NCI-H1417 treated with DMSO at 0.1 percent for 48 hours (cell line): ENCODE measurements around the gene SLIT1.

Experiments
- DNase-seq: peaks from one replicate; lab custom pipeline; 2025; lab: John Stamatoyannopoulos, UW

SLIT1 gene

DNA sequence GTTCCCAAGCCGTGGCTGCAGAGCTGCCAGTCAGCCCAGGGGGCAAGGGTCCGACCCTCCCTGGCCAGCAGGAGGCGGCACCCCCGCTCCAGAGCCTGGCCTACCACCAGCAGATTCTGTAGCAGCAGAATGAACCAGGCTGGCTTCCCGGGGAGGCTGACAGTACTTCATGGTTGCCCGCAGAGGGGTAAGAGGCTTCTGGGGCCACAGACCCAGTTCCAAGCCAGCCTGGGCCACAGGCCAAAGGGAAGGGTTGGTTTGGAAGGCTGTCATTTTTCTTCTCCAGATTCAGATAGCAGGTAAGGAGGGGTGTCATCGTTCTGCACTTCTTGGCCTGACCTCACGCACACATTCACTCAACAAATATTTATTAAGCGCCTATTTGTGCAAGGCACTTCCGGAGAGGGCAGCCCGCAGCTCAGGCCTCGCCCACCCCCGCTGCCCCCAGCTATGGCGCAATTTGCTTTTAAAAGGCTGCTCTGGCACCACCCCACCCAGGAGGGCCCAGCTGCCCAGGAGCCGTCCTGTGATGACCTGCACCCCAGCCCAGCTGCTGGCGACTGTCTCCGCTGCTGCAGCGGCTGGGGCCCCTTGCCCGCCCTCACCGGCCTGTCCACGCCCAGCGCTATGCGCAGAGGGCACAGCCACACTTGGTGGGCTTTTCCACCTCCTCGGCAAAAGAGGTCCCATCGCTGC is 185.1 kb downstream of the SLIT1 start:
- no peak for DNase-seq

- DNase-seq: no peak
Measured at GRCh38 chr10:96999987-97000386, 185.8 kb downstream of the SLIT1 start.

GRCh38 chr10:96999337-96999736 is 186.4 kb downstream of the SLIT1 start:
- DNase-seq: no peak

- no peak for DNase-seq
Measured at GRCh38 chr10:96998329-96998888, 187.3 kb downstream of the SLIT1 start.

DNA sequence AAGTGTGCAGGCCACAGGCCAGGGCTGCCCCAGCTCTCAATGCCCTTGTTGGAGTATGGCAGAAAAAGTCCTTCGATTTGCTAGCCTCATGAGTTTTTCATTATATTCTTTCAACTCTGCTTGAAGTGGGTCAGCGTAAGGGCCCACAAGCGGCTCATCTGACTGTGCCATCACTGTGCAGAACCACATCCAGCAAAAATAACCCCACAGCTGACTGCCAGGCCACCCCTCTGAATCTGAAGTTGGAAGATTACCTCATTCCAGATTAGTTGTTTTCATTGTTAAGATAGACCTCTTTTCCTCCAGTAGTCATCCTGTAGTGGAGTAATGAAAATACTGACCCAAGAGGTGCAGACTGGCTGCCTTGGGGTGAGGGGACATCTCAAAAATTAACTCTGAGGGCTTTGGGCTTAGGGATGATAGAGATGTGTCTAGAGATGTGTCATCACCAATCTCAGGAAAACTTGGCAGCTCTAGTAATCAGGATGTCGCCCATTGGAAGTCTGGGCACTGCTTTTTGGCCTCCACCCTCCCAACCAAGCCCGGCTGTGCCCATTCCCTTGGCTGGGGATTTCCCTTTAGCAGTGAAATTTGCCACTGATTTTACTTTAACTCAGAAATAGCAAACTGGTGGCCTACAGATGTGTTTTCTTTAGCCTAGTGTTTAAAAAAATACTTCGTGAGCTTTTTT is 189.3 kb downstream of the SLIT1 start:
- no peak for DNase-seq

- DNase-seq: no peak
Measured at GRCh38 chr10:96995851-96996250, 189.9 kb downstream of the SLIT1 start.

GRCh38 chr10:96992721-96993120 is 193.0 kb downstream of the SLIT1 start:
- no peak for DNase-seq

DNA sequence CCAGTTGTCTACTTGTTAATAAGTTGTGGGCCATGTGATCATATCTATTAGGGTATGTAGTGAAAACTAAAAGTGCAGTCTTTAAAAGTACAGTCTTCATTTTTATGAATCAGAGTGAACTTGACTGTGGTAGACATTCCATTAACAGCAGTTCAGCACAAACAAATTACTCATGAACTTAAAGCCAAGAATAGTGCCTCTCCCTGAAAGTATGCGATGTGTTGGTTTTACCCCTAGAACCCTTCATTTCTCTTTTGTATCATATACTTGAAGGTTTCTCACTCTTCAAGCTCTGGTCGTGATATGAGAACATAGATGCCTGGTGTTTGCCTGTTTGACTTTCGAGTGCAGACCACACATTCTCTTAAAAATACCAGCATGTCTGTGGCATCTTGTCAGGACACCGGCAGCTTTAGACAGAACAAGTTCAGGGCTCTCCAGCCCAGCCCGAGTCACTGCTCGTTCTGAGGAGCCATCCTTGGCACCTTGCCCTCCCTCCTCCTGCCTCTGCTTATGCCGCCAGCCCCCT is 194.4 kb downstream of the SLIT1 start:
- DNase-seq: no peak

DNA sequence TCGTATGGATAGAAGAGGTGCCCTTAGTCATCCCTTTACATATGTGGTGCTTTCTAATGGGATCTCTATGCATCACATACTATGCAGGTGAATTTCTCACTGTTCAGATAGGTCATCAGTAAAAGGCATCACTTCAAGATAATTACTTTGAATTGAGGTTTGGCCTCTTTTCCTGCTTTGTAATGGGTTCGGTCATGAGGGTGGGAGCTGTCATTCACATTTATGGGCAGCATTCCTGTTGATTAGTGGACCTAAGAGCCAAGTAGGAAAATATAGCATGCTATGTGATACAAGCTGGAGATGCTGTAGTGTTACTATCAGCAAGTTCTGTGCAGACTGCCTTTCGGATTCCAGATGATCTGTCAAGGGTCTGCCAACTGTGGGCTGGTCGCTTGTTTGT is 197.3 kb downstream of the SLIT1 start:
- DNase-seq: no peak

DNA sequence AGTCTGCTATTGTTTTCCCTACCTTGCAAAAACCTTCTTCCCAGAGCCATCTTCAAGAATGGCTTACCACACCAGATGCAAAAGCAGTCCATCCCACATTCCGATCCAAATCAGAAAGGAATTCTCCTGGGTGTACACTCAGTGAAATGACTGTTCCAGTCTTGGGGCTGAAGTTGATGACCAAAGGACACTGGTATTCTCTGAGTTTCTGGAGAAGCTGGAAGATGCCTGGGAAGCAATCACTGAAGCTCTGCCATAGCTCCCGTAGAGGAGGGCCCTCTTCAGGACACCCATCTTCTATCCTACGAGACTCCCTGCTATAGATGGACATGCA is 197.9 kb downstream of the SLIT1 start:
- DNase-seq: no peak

- DNase-seq: no peak
Measured at GRCh38 chr10:96987141-96987841, 198.5 kb downstream of the SLIT1 start.

GRCh38 chr10:96986200-96986856 is 199.4 kb downstream of the SLIT1 start:
- DNase-seq: no peak

- DNase-seq: no peak
Measured at GRCh38 chr10:96984541-96985131, 201.1 kb downstream of the SLIT1 start.

- DNase-seq: no peak
Measured at GRCh38 chr10:96982149-96982930, 203.4 kb downstream of the SLIT1 start.

- DNase-seq: no peak
Measured at GRCh38 chr10:96978621-96979154, 207.1 kb downstream of the SLIT1 start.

DNA sequence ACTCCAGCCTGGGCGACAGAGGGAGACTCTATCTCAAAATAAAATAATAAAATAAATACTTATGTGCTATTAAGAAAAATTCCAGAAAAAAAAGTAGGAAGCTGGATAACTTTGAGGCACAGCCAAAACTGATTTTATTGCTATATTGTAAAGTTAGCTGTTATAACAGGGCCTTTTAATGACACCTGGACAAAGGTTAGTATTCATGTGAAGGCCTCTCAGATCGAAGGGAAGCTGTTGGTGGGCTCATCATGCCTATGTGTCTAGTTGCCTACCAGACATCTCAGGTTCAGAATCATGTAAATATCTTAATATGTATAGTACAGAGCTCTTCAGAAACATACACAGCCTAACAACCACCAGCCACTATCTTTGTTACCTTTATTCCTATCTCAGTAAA is 210.6 kb downstream of the SLIT1 start:
- no peak for DNase-seq

DNA sequence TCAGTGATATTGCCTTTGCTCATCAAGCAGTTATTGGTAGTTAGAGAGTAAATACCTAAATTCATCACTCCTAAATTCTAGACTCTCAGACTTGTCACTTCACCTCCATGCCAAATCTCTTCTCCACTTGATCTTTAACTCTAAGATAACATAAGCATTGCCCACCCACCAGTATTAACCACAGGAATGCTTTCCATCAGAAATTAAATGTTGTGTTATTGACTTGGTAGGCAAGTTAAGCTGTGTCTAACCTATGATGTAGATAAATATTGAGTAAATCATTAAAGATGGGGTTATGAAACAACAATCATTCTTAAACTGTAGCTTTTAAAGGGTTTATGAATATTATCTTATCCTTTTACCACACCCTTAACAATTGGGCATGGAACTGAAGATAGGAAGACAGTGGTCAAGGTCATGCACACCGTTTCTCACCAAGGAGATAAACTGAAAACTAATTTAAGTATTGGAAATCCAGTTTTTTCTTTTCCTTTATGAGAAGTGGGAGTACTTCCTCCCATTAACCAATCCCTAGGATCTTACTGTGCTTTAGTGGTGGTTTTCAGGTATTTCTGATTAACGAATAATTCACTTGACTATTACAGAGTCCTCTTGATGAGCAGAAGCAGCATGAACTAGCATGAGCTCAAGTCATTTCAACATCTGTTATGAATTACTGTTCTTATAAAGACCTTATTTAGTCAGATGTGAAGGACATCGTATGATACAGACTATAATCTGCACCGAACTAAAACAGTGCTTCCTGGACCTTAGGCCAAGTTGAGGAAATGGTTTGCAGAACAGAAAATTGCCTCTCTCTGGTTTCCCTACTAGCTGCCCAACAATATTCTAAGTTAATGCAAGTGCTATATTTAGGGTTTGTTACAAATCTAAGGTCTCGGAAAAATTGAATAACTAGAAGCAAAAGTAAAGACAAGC is 211.7 kb downstream of the SLIT1 start:
- DNase-seq: no peak

- no peak for DNase-seq
Measured at GRCh38 chr10:96972264-96972663, 213.5 kb downstream of the SLIT1 start.

DNA sequence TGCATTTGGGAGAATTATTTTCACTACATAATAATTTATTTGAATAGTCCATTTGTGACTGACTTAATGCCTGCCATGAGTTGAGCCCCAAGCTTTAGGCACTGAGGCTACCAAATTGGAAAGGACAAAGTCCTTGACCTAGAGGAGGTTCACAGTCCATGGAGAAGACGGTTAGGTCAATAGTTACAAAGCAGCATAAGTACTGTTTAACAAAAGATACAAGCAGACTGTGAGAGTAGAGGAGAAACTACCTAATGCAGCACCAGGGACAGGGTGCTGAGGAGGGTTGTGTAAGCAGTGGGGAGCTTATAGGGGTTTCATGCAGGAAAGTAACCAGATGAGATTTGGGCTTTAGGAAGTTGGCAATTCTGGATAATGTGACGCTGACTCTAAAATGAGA is 214.4 kb downstream of the SLIT1 start:
- DNase-seq: no peak
